HCT116 (cell line): ENCODE results near the gene SPRED2. TPM values are rescaled to one million over a fixed set of nuclear protein-coding genes. Genes with fewer than 3 reads are reported as not detected.

Experiments used
- ATAC-seq: fragments of 200-7000 bp; cut with Tn5 transposase; 2 replicates; pipeline ENCODE4 v1.9.1; 2020; ENCODE audit warnings: mild to moderate bottlenecking, moderate library complexity
- BruUV-seq: library from RNA; stranded (reverse); fragments of 400-500 nt; replicated peaks from 2 replicates; lab custom pipeline; 2021; lab: Mats Ljungman, UMichigan
- CTCF ChIA-PET: fragments of 300-600 bp; sonication (Branson Sonifier 250); formaldehyde crosslinking; loops from one replicate; lab custom pipeline; 2021; ENCODE audit warnings: antibody characterized with exemption; lab: Charles Lee
- POLR2A ChIA-PET: fragments of 300-600, 350-600 bp; sonication (Branson Sonifier 250); formaldehyde crosslinking; loops from one replicate; lab custom pipeline; 2021; ENCODE audit warnings: antibody characterized with exemption; lab: Charles Lee
- RAD21 ChIA-PET, 2 experiments: fragments of 300-600 bp; sonication (Branson Sonifier 250); formaldehyde crosslinking; loops; one replicate each; lab custom pipeline; 2023; ENCODE audit warnings: low total read pairs in 2 of 2; ENCODE audit not compliant: uncharacterized antibody in 2 of 2, unreplicated experiment in 2 of 2, low non-redundant PET in 1 of 2; lab: Charles Lee
- DNase-seq: peaks from one replicate; pipeline ENCODE4 v3.0.0-alpha.2; 2010; ENCODE audit warnings: low read depth, low spot score
- H2AFZ ChIP-seq: fragments of 200-600 bp; shearing (Covaris generic), sonication (generic); 2 replicates; pipeline ENCODE4 v1.6.1; 2017; ENCODE audit warnings: low read depth, mixed run types, mixed read lengths, antibody characterized with exemption, low read length; ENCODE audit not compliant: poor library complexity, severe bottlenecking
- H3K27ac ChIP-seq: 2 replicates; pipeline ENCODE4 v1.5.1; 2012; ENCODE audit warnings: low read depth, low read length
- H3K27me3 ChIP-seq: fragments of 200-600 bp; sonication (generic); 2 replicates; pipeline ENCODE4 v1.6.1; 2016; ENCODE audit warnings: mixed run types, low read length, mixed read lengths; ENCODE audit not compliant: insufficient read depth
- H3K36me3 ChIP-seq, 2 experiments: fragments of 200-500 bp in 1 of 2; fragments of 200-600 bp in 1 of 2; sonication (Bioruptor generic) in 1 of 2; sonication (generic) in 1 of 2; 2 replicates each; pipeline versions ENCODE4 v1.5.1 to v1.6.1; 2014 to 2016; ENCODE audit warnings: low read length in 2 of 2, inconsistent platforms in 1 of 2, mixed read lengths in 1 of 2, mixed run types in 1 of 2; ENCODE audit not compliant: insufficient read depth in 2 of 2, control insufficient read depth in 1 of 2
- H3K4me1 ChIP-seq, 2 experiments: fragments of 200-600 bp in 1 of 2; sonication (generic) in 1 of 2; 2 replicates each; pipeline versions ENCODE4 v1.5.1 to v1.6.1; 2012 to 2017; ENCODE audit warnings: low read length in 2 of 2, inconsistent platforms in 1 of 2, mild to moderate bottlenecking in 1 of 2, mixed read lengths in 1 of 2, mixed run types in 1 of 2, moderate library complexity in 1 of 2; ENCODE audit not compliant: insufficient read depth in 2 of 2, control insufficient read depth in 1 of 2
- H3K4me2 ChIP-seq: fragments of 200-600 bp; sonication (generic); 2 replicates; pipeline ENCODE4 v1.6.1; 2017; ENCODE audit warnings: mixed run types, low read length, mixed read lengths
- H3K4me3 ChIP-seq, 2 experiments: fragments of 200-600 bp in 1 of 2; sonication (generic) in 1 of 2; replicated peaks in 1 of 2; 2 replicates each; pipeline ENCODE4 v1.5.1; 2011 to 2016; ENCODE audit warnings: low read length in 2 of 2, control low read depth in 1 of 2, low read depth in 1 of 2, mild to moderate bottlenecking in 1 of 2, mixed read lengths in 1 of 2, mixed run types in 1 of 2
- H3K79me2 ChIP-seq: fragments of 200-600 bp; sonication (generic); 2 replicates; pipeline ENCODE4 v1.6.1; 2017; ENCODE audit warnings: mild to moderate bottlenecking, mixed run types, low read length, moderate library complexity, mixed read lengths; ENCODE audit not compliant: insufficient read depth
- H3K9ac ChIP-seq: fragments of 200-600 bp; sonication (generic); 2 replicates; pipeline ENCODE4 v1.6.1; 2016; ENCODE audit warnings: low read length, mixed read lengths
- H3K9me2 ChIP-seq: fragments of 200-600 bp; sonication (generic), shearing (Covaris generic); 2 replicates; pipeline ENCODE4 v1.6.1; 2017; ENCODE audit warnings: mixed run types, mild to moderate bottlenecking, moderate library complexity; ENCODE audit not compliant: insufficient read depth
- H3K9me3 ChIP-seq, 2 experiments: fragments of 200-500 bp in 1 of 2; fragments of 200-600 bp in 1 of 2; sonication (Bioruptor generic) in 1 of 2; sonication (generic) in 1 of 2; 2 replicates each; pipeline ENCODE4 v1.6.1; 2014 to 2017; ENCODE audit warnings: low read length in 2 of 2, mixed read lengths in 2 of 2, inconsistent platforms in 1 of 2, low read depth in 1 of 2, mild to moderate bottlenecking in 1 of 2, mixed run types in 1 of 2, moderate library complexity in 1 of 2; ENCODE audit not compliant: control insufficient read depth in 1 of 2, insufficient read depth in 1 of 2
- H4K20me1 ChIP-seq: fragments of 200-600 bp; sonication (generic), shearing (Covaris generic); 2 replicates; pipeline ENCODE4 v1.6.1; 2017; ENCODE audit warnings: mixed run types, mild to moderate bottlenecking, moderate library complexity; ENCODE audit not compliant: insufficient read depth
- CBX3 ChIP-seq: IDR thresholded peaks from 2 replicates; pipeline ENCODE4 v1.6.1; 2012; ENCODE audit warnings: low read depth
- CEBPB ChIP-seq: IDR thresholded peaks from 2 replicates; pipeline ENCODE4 v1.6.1; 2012; ENCODE audit warnings: low read depth
- EGR1 ChIP-seq: IDR thresholded peaks from 2 replicates; pipeline ENCODE4 v1.6.1; 2012; ENCODE audit warnings: low read depth
- ELF1 ChIP-seq: IDR thresholded peaks from 2 replicates; pipeline ENCODE4 v1.6.1; 2012; ENCODE audit warnings: low read depth, borderline replicate concordance
- EZH2 ChIP-seq: fragments of 200-600 bp; sonication (generic); IDR thresholded peaks from 2 replicates; pipeline ENCODE4 v1.6.1; 2017; ENCODE audit warnings: antibody characterized with exemption, mixed run types
- FOSL1 ChIP-seq: IDR thresholded peaks from 2 replicates; pipeline ENCODE4 v1.6.1; 2012; ENCODE audit warnings: low read depth
- JUND ChIP-seq: IDR thresholded peaks from 2 replicates; pipeline ENCODE4 v1.6.1; 2012
- MAX ChIP-seq: IDR thresholded peaks from 2 replicates; pipeline ENCODE4 v1.6.1; 2012
- POLR2AphosphoS5 ChIP-seq: IDR thresholded peaks from 2 replicates; pipeline ENCODE4 v1.6.1; 2011; ENCODE audit warnings: mild to moderate bottlenecking, low read depth, low read length, moderate library complexity
- SP1 ChIP-seq: IDR thresholded peaks from 2 replicates; pipeline ENCODE4 v1.6.1; 2012; ENCODE audit warnings: low read depth
- TCF7L2 ChIP-seq: IDR thresholded peaks from 2 replicates; pipeline ENCODE4 v1.7.0; 2011; ENCODE audit warnings: borderline replicate concordance, inconsistent platforms; ENCODE audit not compliant: insufficient read depth, insufficient read length; ENCODE audit errors: extremely low read depth
- YY1 ChIP-seq: IDR thresholded peaks from 2 replicates; pipeline ENCODE4 v1.6.1; 2011; ENCODE audit warnings: low read length, low read depth, moderate library complexity, mild to moderate bottlenecking; ENCODE audit not compliant: insufficient replicate concordance; ENCODE audit errors: extremely low read depth
- ZNF274 ChIP-seq: fragments of 200-500 bp; sonication (Bioruptor generic); IDR thresholded peaks from 2 replicates; pipeline ENCODE4 v1.6.1; 2014; ENCODE audit warnings: mild to moderate bottlenecking, low read depth, low read length, inconsistent platforms
- intact Hi-C: fragments of 100-400 bp; cut with micrococcal nuclease; formaldehyde crosslinking; loops from 2 replicates; pipeline ENCODE4 v1.10.0; 2022
- total RNA-seq: library from RNA; stranded (reverse); gene quantifications from one replicate; pipeline ENCODE4 v1.2.1, GENCODE V29; 2021; ENCODE audit not compliant: unreplicated experiment

SPRED2 gene
- total RNA-seq, 1 experiment from 2014 or later, result 62.6 TPM

- no peak overlapping the region for H3K4me2 ChIP-seq
- intact Hi-C loops, result no loop called here
- H3K27ac ChIP-seq, result no peak overlapping the region
These were observed 138.3 kb downstream of the SPRED2 start for GRCh38 chr2:65294136-65294535.

GRCh38 chr2:65293376-65293775 lies 139.0 kb downstream of the SPRED2 start:
- CTCF ChIA-PET, result interaction anchor here (1.5 kb wide), 1 partner anchor 28 kb away, joined by 3 read pairs; no protein-coding TSS in a partner anchor

More at GRCh38 chr2:65294136-65294535, 138.3 kb downstream of the SPRED2 start:
- ChIA-PET POLR2A (no interaction called here), RAD21 (no interaction called here), CTCF (interaction anchor here (1.5 kb wide), 1 partner anchor 29 kb away, joined by 3 read pairs; no protein-coding TSS in a partner anchor)
- no peaks in the 10 kb centered on the region for H4K20me1 ChIP-seq
- no peaks in the 10 kb centered on the region for H3K36me3 ChIP-seq
- TF ChIP-seq YY1 (no peak), ELF1 (no peak), MAX (no peak), FOSL1 (no peak), EZH2 (no peak), ZNF274 (no peak), CEBPB (no peak), JUND (no peak), TCF7L2 (no peak), POLR2AphosphoS5 (no peak), SP1 (no peak), CBX3 (no peak)
- H3K9me2 ChIP-seq, result no peaks in the 10 kb centered on the region
- no peak for DNase-seq
- H3K9ac ChIP-seq, result no peak overlapping the region
- H3K9me3 ChIP-seq, result no peaks in the 10 kb centered on the region
- no peaks in the 10 kb centered on the region for H3K27me3 ChIP-seq
- H3K79me2 ChIP-seq, result no peaks in the 10 kb centered on the region
- H2AFZ ChIP-seq, result no peak overlapping the region
- no TSS peak for BruUV-seq
- ATAC-seq, result no peak
- H3K4me3 ChIP-seq, result no peak overlapping the region
- peaks cover under 1% of the 10 kb centered on the region in 2 experiments; a peak in 3 of 4 replicates for H3K4me1 ChIP-seq

More at GRCh38 chr2:65293376-65293775, 139.0 kb downstream of the SPRED2 start:
- H3K27me3 ChIP-seq, result no peaks in the 10 kb centered on the region
- no peak overlapping the region for H3K4me3 ChIP-seq
- ATAC-seq (no peak), DNase-seq (no peak)
- no peak for TF ChIP-seq EGR1
- H3K4me1 ChIP-seq, result no peaks in the 10 kb centered on the region
- ChIA-PET POLR2A (no interaction called here), RAD21 (no interaction called here)
- H3K4me2 ChIP-seq, result no peak overlapping the region
- no peaks in the 10 kb centered on the region for H3K9me3 ChIP-seq
- H3K36me3 ChIP-seq, result no peaks in the 10 kb centered on the region
- H4K20me1 ChIP-seq, result no peaks in the 10 kb centered on the region
- no peak overlapping the region for H3K27ac ChIP-seq
- H3K9me2 ChIP-seq, result no peaks in the 10 kb centered on the region
- H2AFZ ChIP-seq, result no peak overlapping the region
- H3K79me2 ChIP-seq, result no peaks in the 10 kb centered on the region
- no peak overlapping the region for H3K9ac ChIP-seq
- intact Hi-C loops, result no loop called here
- no TSS peak for BruUV-seq
